HG03432 (cell line): ENCODE data around the gene MEF2D.

Source experiments
- ATAC-seq: cut with Tn5 transposase; IDR thresholded peaks from one replicate; pipeline ENCODE4 v1.9.1; 2021; ENCODE audit warnings: mild to moderate bottlenecking, moderate library complexity; ENCODE audit not compliant: unreplicated experiment

MEF2D gene

DNA sequence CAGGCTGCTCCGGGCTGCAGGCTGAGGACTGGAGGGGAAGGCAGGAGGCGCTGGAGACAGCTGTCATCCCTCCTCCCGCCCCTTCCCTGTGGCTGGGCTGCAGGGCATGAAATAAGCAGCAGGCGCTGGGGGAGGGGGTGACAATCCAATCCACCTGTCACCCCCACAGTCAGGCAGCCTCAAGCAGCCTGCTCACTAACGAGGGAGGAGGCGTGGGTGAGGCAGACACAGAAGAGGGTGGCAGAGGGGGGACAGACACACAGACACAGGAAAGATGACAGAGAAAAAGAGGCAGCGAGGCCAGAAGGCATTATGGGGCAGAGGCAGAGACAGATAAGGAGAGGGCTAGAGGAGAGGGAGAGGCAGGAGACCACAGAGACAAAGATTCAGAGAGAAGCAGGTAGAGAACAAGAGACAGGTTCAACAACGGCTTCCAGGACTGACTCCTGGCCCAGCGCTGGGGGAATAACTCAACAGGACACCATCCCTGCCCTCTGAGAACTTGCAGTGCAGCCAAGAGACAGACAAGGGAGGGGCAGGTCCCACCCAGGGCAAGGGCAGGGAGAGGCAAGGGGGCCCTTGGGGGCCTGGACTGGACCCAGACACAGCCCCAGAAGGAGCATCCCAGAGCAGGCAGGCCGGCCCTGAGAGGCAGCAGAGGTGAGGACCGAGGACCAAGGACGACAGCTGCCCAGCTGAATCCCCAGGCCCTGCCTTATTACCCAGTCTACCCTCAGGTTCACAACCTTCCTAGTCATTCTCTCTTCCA lies 11.2 kb downstream of the MEF2D start:
- peak; percentile 27 for ATAC-seq

DNA sequence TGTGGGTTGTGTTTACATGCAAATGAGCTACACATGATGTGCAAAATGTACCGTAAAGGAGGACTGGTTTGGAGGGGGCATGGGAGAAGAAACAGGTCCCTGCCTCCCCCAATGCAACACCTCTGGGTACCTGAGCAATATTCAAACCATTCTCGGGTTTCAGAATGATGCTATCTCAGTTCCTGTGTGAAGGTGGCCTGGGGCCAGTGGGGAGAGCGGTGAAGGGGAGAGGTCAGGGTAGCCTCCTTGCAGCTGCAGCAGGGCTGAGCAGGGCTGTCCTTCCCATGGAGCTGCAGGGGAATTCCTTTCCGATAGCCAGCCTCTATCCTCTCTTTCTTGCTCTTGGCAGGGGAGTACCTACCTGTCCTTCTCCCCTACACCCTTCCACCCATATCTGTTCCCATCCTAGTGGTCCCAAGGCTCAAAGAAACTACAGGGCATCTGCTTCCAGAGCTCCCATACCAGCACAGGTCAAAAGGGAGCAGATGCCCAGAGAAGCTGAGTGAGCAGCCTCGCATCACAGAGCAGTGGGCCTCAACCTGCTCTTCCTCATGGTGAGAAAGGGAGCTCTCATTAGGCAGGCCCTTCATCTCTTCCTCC lies 11.9 kb downstream of the MEF2D start:
- peak; percentile 64 for ATAC-seq

- ATAC-seq, result peak; percentile 33
Measured at GRCh38 chr1:156487862-156488261, 12.7 kb downstream of the MEF2D start.

GRCh38 chr1:156486421-156487344 lies 13.9 kb downstream of the MEF2D start:
- no peak for ATAC-seq

GRCh38 chr1:156485984-156486383 lies 14.6 kb downstream of the MEF2D start:
- no peak for ATAC-seq

DNA sequence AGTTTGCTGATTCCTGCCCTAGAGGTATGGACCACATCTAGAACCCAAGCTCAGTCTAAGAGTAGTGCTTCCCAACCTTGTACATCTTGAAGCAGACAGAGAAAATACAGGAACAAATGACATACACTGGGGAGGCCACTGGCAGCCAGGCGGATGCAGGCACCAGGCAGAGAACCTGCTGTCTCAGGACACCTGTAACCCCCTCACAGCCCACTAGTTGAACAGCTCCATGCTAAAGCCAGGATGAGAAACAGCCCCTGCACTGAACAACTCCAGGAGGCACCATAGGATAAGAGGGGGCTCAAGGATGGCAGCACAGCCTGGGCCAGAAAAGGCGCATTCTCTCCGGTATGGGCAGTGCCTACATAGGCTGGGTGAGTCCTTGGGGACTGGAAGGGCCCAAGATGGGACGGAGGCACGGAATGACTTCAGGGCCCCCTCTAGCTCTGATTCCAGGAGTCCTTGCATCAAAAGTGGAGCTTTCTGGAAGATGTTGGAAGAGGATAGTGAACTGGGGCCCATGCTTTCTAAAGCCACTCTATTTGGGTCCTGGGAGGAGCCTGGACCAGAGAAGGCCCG lies 16.0 kb downstream of the MEF2D start:
- ATAC-seq, result no peak

DNA sequence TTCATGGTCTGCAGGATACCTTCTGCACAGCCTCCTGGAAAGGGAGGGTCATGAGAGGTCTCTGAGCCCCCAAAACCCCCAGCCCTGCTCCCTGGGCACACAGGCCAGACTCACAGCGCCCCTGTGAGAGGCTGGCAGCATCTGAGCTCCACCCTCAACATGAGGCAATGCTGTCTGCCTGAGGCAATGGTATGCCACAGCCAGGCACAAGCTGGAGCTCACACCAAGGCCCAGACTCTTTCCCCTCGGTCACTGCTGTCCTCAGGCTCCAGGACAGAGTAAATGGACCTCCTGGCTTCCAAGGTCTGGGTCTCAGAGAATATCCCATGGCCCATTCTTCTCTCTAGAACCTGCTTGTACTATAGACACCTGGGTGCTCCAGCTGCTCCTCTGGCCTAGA lies 17.2 kb downstream of the MEF2D start:
- no peak for ATAC-seq

GRCh38 chr1:156482276-156482675 lies 18.3 kb downstream of the MEF2D start:
- ATAC-seq, result no peak

DNA sequence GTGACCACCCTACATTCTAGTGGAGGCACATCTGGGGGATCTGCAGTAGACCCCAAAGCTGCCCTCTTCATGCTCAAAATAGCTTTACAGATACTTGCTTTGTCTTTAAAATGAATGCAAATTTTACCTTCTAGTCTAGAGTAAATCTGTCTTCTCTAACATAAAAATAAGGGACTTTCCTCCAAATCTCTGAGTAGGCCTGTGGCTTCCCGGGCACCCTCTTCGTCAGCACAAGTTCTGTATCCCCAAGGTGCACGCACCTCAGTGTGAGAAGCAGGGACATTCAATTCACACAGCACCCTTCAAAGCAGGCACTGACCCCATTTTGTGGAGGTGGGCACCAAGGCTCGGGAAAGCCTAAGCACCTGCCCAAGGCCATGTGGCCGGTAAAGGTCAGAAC lies 19.0 kb downstream of the MEF2D start:
- ATAC-seq, result no peak

DNA sequence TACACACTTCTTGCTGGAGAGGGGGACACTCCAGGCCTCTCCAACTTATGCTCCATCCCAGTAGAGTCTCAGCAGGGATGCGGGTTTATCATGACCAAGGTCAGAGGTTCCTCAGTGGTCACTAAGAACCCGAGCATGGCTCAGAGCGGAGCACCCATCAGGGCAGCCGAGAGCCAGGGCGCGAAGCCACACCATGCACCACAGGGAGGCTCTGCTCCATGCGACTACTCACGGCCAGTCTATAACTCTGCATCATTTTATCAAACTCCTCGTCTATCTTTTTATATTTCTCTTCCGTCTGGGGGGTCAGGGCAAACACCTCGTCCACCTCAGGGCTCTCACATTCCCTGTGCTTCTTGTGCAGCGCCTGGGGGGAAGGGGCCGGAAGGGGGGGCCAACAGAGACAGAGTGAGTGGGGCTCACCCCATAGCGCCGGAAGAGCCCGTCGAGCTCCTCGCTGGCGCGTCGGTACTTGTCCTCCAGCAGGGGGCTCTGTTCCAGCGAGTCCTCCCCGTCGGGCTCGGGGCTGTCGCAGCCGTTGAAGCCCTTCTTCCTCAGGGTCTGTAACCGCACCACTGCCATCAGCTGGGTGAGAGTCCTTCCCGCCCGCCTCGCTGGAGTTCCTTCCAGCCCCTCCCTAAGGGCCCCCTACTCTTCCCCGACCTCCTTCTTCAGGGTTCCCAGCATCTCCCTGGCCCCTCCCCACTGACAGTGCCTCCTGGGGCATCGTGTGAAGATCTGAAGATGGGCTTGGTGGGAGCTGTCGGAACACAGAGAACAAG lies 20.0 kb downstream of the MEF2D start:
- peak; percentile 65 for ATAC-seq

DNA sequence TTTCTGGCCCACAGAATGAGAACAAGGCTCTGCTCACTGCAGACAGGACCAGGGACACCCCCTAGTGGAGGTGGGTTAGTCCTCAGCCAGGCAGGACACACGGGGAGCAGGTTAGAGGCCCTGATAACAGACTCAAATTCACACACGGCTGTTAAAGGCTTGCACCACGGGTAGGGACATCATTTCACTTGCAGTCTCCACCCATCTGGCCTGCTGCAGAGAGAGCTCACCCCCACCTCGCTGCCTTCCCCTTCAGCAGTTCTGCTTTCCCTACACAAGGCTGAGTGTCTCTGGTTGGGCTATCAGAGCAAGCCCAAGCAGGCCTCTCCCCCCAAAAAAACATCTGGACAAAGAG lies 20.6 kb downstream of the MEF2D start:
- ATAC-seq, result no peak

DNA sequence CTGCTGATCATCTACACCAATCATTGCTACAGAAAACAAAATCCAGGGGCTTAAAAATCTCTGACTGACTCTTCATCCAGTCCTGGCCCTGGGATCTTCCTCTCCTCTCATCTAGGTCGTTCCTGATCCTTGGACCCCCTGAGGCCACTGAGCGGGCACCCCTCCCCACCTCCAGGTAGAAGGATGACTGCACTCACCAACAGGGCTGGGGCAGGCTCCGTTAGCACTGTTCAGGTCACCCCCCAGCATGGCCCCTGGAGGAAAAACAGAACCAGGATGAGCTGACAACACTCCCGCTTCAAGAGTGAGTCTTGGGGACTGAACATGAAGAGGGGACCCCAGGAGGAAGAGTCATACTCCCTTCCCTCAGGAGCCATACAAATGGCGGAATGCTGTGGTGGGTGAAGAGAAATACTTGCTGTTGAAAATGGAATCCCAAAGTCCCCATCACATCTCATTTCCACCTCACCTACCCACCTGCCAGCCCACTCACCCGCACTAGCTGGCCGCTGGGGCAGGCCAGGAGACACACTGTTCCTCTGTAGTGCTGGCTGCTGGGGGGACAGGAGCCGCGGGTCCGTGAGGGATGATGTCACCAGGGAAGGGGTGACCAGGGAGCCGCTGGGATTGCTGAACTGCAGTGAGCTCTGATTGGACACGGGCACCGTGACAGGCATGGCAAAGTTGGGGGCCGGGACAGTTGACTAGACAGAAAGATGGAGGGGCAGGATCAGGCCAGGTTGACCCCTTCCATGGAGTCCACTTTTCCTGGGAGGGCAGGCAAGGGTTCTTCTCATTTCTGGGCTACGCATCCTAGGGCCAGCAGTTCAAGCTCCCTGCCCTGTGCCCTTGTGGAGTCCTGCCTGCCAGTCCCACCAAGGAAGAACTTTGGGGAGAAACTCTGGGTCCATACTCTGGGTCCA lies 21.2 kb downstream of the MEF2D start:
- ATAC-seq, result no peak

- no peak for ATAC-seq
Measured at GRCh38 chr1:156478250-156478627, 22.3 kb downstream of the MEF2D start.

DNA sequence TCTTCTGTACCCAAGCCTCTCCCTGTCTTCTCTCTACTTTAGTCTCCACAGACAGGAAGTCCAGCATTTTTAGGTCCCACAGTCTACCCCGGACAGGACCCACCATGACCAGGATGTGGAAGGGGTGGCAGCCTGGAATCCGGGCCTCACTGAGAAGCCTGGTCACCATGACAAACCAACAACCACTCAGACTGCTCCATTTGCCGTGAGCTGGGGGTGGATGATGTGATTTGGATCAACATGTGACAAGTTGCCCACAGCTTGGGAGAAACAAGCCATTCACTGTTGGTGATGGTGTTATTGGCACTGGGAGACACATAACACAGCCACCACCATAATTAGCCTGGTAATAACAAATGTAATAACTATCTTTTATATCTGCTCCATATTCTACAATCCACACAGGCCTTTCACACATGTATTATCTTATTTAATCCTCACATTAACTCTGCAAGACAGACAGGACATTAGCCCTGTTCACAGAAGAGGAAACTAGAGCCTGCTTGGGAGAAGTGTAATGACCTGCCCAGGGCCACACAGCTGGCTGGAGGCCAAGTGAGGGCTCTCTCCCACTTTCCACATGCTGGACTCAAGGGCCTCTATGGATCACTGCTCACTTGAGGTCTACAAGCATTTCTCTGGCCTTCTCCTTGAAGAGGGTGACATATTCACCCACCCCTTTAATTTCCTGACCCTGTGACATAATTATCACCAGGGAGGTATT lies 22.9 kb downstream of the MEF2D start:
- no peak for ATAC-seq

DNA sequence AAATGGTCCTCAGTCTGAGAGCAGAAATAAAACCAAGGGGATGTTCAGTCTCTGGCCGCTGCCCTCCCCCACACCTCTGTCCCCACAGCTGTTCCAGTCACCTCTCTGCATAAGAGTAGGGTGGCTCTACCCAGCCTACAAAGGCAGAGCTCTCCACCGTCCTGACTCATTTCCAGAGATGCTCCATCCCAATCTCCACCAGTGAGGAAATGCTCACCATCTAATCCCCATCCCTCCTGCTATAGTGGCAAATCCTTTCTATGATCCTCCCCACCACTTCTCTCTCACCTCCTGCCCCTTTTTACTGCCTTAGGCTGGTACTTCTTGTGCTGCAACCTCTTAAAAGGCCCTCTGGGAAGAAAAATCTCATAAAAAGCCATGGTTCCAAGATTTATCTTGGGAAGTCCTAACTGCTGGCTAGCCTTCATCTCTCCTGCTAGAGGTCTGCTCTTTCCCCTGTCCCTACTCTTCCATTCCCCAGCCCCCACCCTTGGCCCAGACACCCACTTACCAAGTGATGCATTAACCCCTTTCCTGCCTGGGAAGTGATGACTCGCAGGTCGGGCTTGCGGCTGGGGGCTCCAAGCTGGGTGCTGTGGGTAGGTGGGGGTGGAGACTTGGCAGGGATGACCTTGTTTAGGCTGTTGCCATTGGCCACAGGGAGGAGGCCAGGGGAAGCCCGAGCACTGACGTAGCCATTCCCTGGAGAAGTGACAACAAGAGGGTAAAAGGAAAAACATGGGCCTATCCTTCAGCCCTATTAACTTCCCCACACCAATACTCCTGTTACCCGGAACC lies 23.9 kb downstream of the MEF2D start:
- no peak for ATAC-seq

DNA sequence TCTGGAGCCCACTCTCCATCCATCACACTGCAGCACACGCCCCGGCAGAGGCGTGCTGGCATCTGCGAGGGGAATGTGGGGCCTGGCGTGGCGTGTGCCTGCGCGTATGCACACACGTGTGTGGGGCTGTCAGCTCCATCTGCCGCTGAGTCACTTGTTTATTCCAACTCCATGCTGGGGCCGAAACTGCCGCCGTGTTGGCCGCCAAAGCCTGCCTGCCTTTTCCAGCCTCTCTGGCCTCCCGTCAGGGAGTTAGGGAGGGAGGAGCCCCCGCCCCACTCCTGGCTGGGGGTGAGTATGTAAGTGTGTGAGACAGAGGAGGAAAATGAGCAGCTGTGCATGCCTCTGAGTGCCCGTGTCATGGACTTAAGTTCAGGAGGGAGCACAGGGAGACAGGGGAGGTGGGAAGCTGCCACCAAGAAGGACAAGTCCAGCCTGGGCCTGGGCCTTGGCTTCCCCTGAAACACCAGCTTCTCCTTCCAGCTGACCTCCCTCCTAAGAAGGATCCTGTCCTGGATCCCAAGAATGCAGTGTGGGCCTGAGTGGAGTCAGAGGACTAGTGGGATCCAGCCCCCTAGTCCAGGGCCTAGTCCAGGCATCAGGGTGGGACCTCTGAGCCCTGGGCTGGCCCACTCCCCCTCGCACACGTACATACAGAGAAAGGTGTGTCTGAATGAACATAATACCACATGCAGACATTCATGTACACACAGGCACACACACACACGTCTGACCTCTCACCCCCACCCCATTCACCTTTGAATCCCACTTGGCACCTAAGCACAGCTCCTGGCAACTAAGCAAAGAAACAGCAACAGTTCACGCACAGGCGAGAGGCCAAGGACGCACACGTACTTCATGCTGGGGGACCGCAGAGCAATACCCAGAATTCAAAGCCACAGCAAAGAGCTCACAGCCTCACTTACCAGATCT lies 24.7 kb downstream of the MEF2D start:
- no peak for ATAC-seq

DNA sequence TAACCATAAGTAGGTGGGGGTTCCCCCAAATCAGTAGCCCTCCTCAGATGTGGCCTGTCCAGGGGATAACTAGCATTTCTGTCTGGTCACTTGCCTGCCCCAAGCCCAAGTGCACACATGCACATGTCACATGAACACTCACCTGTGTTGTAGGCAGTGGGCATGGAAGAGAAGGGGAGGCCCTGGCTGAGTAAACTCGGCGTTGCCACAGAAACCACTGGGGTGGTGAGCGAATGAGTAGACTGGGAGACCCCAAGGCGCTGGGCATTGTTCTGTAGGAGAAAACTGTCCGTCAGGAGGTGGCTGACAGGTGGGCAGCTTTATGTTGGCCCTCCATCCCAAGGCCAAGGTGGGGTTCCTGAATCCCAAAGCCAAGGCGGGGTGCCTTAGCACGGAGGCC lies 25.6 kb downstream of the MEF2D start:
- ATAC-seq, result no peak
